ENCODE measurements around the gene TPM2. TPM values are rescaled to one million over a fixed set of nuclear protein-coding genes. Genes with fewer than 3 reads are reported as not detected.

The TPM2 gene
- total RNA-seq, 1 donor from 2014 or later = 460 TPM

DNA sequence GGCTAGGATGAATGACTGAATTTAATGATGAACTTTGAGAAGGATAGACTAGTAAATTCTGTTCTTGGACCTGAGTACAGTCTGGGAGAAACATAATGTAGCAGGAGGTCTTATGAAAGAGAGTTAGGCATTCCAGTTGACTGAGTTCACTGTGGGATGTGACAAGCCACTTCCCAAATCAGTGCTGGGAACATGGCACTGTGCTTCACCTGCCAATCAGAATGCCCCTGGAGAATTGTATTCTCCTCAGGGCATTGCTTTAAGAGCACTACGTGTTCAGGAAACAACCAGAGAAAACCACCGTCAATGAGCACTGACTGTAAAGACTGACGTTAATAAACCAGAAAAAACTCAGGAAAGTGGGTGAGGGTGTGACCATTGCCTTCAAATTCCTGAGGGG is 30.4 kb downstream of the TPM2 start:
- intact Hi-C loops (cut with DNase I) = loop anchor here (2.0 to 10.0 kb wide), 3 partner anchors 33 to 155 kb away; partner anchors contain the start of genes HINT2 and SPAG8
- Histone ChIP-seq H3K27ac (peak overlapping the region; percentile 96), H3K4me1 (peaks cover 22% of the 10 kb centered on the region), H3K4me3 (peak overlapping the region; percentile 84 to 97), H3K9me3 (no peaks in the 10 kb centered on the region), H3K36me3 (peaks cover 0 to 11% of the 10 kb centered on the region in 2 donors), H3K27me3 (no peaks in the 10 kb centered on the region)
- DNase-seq (ENCODE audit: extremely low spot score in 2 of 2) = no peak
- TF ChIP-seq POLR2A (IDR thresholded peaks at IDR 0.05) (no peak), POLR2AphosphoS5 (IDR thresholded peaks at IDR 0.05; ENCODE audit: insufficient read depth in 1 of 2, low read depth in 1 of 2) (peak in 1 of 2 donors; percentile 25)
- TF ChIP-seq, protein P1, sequence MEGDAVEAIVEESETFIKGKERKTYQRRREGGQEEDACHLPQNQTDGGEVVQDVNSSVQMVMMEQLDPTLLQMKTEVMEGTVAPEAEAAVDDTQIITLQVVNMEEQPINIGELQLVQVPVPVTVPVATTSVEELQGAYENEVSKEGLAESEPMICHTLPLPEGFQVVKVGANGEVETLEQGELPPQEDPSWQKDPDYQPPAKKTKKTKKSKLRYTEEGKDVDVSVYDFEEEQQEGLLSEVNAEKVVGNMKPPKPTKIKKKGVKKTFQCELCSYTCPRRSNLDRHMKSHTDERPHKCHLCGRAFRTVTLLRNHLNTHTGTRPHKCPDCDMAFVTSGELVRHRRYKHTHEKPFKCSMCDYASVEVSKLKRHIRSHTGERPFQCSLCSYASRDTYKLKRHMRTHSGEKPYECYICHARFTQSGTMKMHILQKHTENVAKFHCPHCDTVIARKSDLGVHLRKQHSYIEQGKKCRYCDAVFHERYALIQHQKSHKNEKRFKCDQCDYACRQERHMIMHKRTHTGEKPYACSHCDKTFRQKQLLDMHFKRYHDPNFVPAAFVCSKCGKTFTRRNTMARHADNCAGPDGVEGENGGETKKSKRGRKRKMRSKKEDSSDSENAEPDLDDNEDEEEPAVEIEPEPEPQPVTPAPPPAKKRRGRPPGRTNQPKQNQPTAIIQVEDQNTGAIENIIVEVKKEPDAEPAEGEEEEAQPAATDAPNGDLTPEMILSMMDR (IDR thresholded peaks at IDR 0.05) = no peak

DNA sequence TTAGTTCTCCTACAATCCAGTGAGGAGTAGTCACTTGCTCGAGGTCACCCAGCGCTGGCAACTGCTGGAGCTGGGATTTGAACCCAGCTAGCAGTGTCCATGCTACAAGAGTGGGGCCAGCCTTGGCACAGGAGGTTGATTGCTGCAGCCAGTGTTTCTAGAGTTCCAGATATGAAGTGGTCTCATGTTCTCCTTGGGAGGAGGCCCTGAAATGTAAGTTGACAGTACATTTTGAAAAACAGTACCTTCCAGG is 30.8 kb downstream of the TPM2 start:
- DNase-seq (ENCODE audit: extremely low spot score in 2 of 2) = no peak
- TF ChIP-seq POLR2A (IDR thresholded peaks at IDR 0.05) (no peak), POLR2AphosphoS5 (IDR thresholded peaks at IDR 0.05; ENCODE audit: insufficient read depth in 1 of 2, low read depth in 1 of 2) (no peak)
- TF ChIP-seq, protein P1 (IDR thresholded peaks at IDR 0.05) = no peak
- intact Hi-C loops (cut with DNase I) = loop anchor here (2.0 to 10.0 kb wide), 3 partner anchors 33 to 156 kb away; partner anchors contain the start of genes HINT2 and SPAG8
- no peaks in the 10 kb centered on the region for H3K27me3 ChIP-seq
- peak overlapping the region; percentile 84 to 97 for H3K4me3 ChIP-seq
- peaks cover 0 to 11% of the 10 kb centered on the region in 2 donors for H3K36me3 ChIP-seq
- peak overlapping the region; percentile 96 for H3K27ac ChIP-seq
- peaks cover 18% of the 10 kb centered on the region for H3K4me1 ChIP-seq
- H3K9me3 ChIP-seq = no peaks in the 10 kb centered on the region

DNA sequence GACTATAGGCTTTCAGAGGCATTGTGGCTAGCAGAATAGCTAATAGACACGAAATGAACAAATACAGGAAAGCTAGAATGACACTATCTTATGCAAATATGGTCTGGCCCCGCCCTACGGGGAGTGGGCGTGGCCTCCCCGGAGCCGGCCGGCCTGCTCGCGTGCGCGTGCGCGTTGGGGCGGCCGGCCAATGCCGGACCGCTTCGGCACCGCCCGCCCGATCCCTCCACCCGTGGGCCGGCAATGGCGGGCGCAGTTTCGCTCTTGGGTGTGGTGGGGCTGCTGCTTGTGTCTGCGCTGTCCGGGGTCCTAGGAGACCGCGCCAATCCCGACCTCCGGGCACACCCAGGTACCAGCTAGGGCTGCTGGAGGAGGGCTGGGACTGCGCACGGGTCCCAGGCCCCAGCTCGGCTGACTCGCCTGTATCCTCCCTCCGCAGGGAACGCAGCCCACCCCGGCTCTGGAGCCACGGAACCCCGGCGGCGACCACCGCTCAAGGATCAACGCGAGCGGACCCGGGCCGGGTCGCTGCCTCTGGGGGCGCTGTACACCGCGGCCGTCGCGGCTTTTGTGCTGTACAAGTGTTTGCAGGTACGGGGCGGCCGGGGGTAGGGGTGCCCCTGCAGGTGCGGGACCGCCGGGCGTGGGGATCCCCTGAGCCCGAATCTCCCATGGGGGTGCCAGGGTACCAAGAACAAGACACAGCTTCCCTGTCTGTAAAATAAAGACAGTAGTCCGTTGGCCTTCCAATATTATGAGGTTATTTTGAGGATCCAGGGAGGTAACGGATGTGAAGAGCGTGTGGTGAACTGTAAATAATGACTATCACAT is 31.4 kb downstream of the TPM2 start, which contains the start of gene CCDC107:
Gene CCDC107, plus strand, starts transcription at position 156 of the 831 bp plus-strand sequence. Its CDS starts 88 bp downstream, at position 244.
- Histone ChIP-seq H3K36me3 (peaks cover 0 to 11% of the 10 kb centered on the region in 2 donors), H3K27me3 (no peaks in the 10 kb centered on the region), H3K27ac (peak within 1 kb of the TSS; percentile 96), H3K4me3 (peak within 1 kb of the TSS; percentile 84 to 97), H3K9me3 (no peaks in the 10 kb centered on the region), H3K4me1 (peaks cover 18% of the 10 kb centered on the region)
- DNase-seq (ENCODE audit: extremely low spot score in 2 of 2) = no peak
- TF ChIP-seq, protein P1 (IDR thresholded peaks at IDR 0.05) = peak in 2 of 3 experiments; percentile 31 to 63
- TF ChIP-seq POLR2AphosphoS5 (IDR thresholded peaks at IDR 0.05; ENCODE audit: insufficient read depth in 1 of 2, low read depth in 1 of 2) (peak in 1 of 2 donors; percentile 64), POLR2A (IDR thresholded peaks at IDR 0.05) (peak; percentile 83 to 96)
- intact Hi-C loops (cut with DNase I) = loop anchor here (2.0 to 10.0 kb wide), 3 partner anchors 34 to 156 kb away; partner anchors contain the start of genes HINT2 and SPAG8

DNA sequence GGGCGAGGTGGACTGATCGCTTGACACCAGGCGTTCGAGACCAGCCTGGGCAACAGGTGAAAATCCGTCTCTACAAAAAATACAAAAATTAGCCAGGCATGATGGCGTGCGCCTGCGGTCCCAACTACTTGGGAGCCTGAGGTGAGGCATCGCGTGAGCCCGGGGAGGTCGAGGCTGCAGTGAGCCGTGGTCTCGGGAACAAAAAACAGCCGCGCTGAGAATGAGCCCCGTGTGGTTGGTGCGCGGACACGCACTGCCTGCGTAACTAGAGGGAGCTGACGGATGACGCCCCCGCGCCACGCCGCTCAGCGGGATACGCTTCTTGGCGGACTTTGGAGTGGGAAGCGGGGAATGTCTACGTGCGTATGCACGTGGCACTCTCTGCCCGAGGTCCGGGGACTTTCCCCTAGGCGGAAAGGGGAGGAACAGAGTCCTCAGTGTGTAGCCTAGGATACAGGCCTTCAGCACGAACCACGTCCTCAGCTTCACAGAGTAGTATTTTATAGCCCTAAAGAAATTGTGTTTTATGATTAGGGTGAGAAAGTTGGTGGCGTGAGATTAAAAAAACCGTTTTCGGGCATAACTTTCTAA is 32.1 kb downstream of the TPM2 start, which contains the start of gene RMRP:
Gene RMRP, minus strand, starts transcription at position 474 of the 591 bp plus-strand sequence.
- Histone ChIP-seq H3K27ac (peak within 1 kb of the TSS; percentile 96), H3K27me3 (no peaks in the 10 kb centered on the region), H3K4me1 (peaks cover 18% of the 10 kb centered on the region), H3K4me3 (peak within 1 kb of the TSS; percentile 84 to 97), H3K9me3 (no peaks in the 10 kb centered on the region), H3K36me3 (peaks cover 0 to 11% of the 10 kb centered on the region in 2 donors)
- TF ChIP-seq, protein P1 (IDR thresholded peaks at IDR 0.05) = peak in 2 of 3 experiments; percentile 3 to 43
- TF ChIP-seq POLR2AphosphoS5 (IDR thresholded peaks at IDR 0.05; ENCODE audit: insufficient read depth in 1 of 2, low read depth in 1 of 2) = peak; percentile 85 to 94
- TF ChIP-seq POLR2A (IDR thresholded peaks at IDR 0.05) = peak in 1 of 2 donors; percentile 59
- intact Hi-C loops (cut with DNase I) = loop anchor here (2.0 to 10.0 kb wide), 3 partner anchors 35 to 157 kb away; partner anchors contain the start of genes HINT2 and SPAG8
- DNase-seq (ENCODE audit: extremely low spot score in 2 of 2) = peak in 1 of 2 donors; percentile 99
